ENCODE measurements around the gene PDLIM5.
"Not testable (repeated sequence)": the region's sequence is repeated elsewhere in the genome, so short reads cannot be mapped to it uniquely, and the experiment has no call there.

PDLIM5 gene

GRCh38 chr4:94595880-94596483, 144.2 kb downstream of the PDLIM5 start:
- DNase-seq (ENCODE audit: low spot score): peak; percentile 26

- no peak for DNase-seq (ENCODE audit: low spot score)
These were observed 147.0 kb downstream of the PDLIM5 start for GRCh38 chr4:94598758-94599157.

- no peak for DNase-seq (ENCODE audit: low spot score)
These were observed 151.5 kb downstream of the PDLIM5 start for GRCh38 chr4:94603170-94603747.

- no peak for DNase-seq (ENCODE audit: low spot score)
These were observed 153.6 kb downstream of the PDLIM5 start for GRCh38 chr4:94605241-94605805.

- DNase-seq (ENCODE audit: low spot score): no peak
These were observed 158.4 kb downstream of the PDLIM5 start for GRCh38 chr4:94610145-94610544.

GRCh38 chr4:94613248-94613647, 161.5 kb downstream of the PDLIM5 start:
- DNase-seq (ENCODE audit: low spot score): no peak

- DNase-seq (ENCODE audit: low spot score): no peak
These were observed 163.7 kb downstream of the PDLIM5 start for GRCh38 chr4:94615451-94615850.

- peak; percentile 44 for DNase-seq (ENCODE audit: low spot score)
These were observed 169.8 kb downstream of the PDLIM5 start for GRCh38 chr4:94621491-94622080.

- DNase-seq (ENCODE audit: low spot score): no peak
These were observed 171.6 kb downstream of the PDLIM5 start for GRCh38 chr4:94623126-94623911.

GRCh38 chr4:94626942-94627341, 175.2 kb downstream of the PDLIM5 start:
- no peak for DNase-seq (ENCODE audit: low spot score)

- DNase-seq (ENCODE audit: low spot score): not testable (repeated sequence)
These were observed 177.3 kb downstream of the PDLIM5 start for GRCh38 chr4:94629058-94629457.

- DNase-seq (ENCODE audit: low spot score): no peak
These were observed 178.1 kb downstream of the PDLIM5 start for GRCh38 chr4:94629837-94630236.

- DNase-seq (ENCODE audit: low spot score): no peak
These were observed 182.5 kb downstream of the PDLIM5 start for GRCh38 chr4:94634271-94634670.

GRCh38 chr4:94635177-94635576, 183.4 kb downstream of the PDLIM5 start:
- no peak for DNase-seq (ENCODE audit: low spot score)

- no peak for DNase-seq (ENCODE audit: low spot score)
These were observed 184.3 kb downstream of the PDLIM5 start for GRCh38 chr4:94636004-94636403.

GRCh38 chr4:94639298-94639697, 187.6 kb downstream of the PDLIM5 start:
- DNase-seq (ENCODE audit: low spot score): no peak

- DNase-seq (ENCODE audit: low spot score): no peak
These were observed 188.4 kb downstream of the PDLIM5 start for GRCh38 chr4:94640151-94640550.

GRCh38 chr4:94641702-94642560, 190.2 kb downstream of the PDLIM5 start:
- DNase-seq (ENCODE audit: low spot score): no peak

- no peak for DNase-seq (ENCODE audit: low spot score)
These were observed 190.8 kb downstream of the PDLIM5 start for GRCh38 chr4:94642561-94642866.

GRCh38 chr4:94648699-94649098, 197.0 kb downstream of the PDLIM5 start:
- DNase-seq (ENCODE audit: low spot score): no peak

GRCh38 chr4:94649381-94650133, 197.8 kb downstream of the PDLIM5 start:
- DNase-seq (ENCODE audit: low spot score): no peak
